Subcutaneous abdominal adipose tissue (tissue), 5 donors: ENCODE measurements around the gene ATP9B.

Experiments used
- H3K27ac ChIP-seq: one replicate; pipeline ENCODE4 v1.7.0; 2013; ENCODE audit warnings: low read depth, mild to moderate bottlenecking, inconsistent platforms, low read length, moderate library complexity
- H3K27me3 ChIP-seq, 5 donors: one replicate each; pipeline ENCODE4 v1.7.0; 2013; ENCODE audit warnings: low read length in 5 of 5, inconsistent platforms in 1 of 5; ENCODE audit not compliant: control insufficient read depth in 5 of 5, insufficient read depth in 4 of 5
- H3K36me3 ChIP-seq, 5 donors: one replicate each; pipeline ENCODE4 v1.7.0; 2013; ENCODE audit warnings: low read length in 5 of 5; ENCODE audit not compliant: control insufficient read depth in 5 of 5, insufficient read depth in 5 of 5
- H3K4me1 ChIP-seq, 5 donors: one replicate each; pipeline ENCODE4 v1.7.0; 2013; ENCODE audit warnings: low read length in 5 of 5, mild to moderate bottlenecking in 3 of 5, moderate library complexity in 1 of 5; ENCODE audit not compliant: control insufficient read depth in 5 of 5, insufficient read depth in 5 of 5
- H3K4me3 ChIP-seq, 5 donors: one replicate each; pipeline ENCODE4 v1.7.0; 2013; ENCODE audit warnings: low read length in 5 of 5, low read depth in 1 of 5
- H3K9ac ChIP-seq, 5 donors: one replicate each; pipeline ENCODE4 v1.7.0; 2013; ENCODE audit warnings: low read length in 5 of 5, mild to moderate bottlenecking in 4 of 5, moderate library complexity in 3 of 5
- H3K9me3 ChIP-seq, 5 donors: one replicate each; pipeline ENCODE4 v1.7.0; 2013; ENCODE audit warnings: low read length in 5 of 5; ENCODE audit not compliant: control insufficient read depth in 5 of 5
- donor health status: healthy.
- donor health status: healthy.
- donor health status: healthy.
- donor health status: healthy.
- donor health status: healthy.

The ATP9B gene

DNA sequence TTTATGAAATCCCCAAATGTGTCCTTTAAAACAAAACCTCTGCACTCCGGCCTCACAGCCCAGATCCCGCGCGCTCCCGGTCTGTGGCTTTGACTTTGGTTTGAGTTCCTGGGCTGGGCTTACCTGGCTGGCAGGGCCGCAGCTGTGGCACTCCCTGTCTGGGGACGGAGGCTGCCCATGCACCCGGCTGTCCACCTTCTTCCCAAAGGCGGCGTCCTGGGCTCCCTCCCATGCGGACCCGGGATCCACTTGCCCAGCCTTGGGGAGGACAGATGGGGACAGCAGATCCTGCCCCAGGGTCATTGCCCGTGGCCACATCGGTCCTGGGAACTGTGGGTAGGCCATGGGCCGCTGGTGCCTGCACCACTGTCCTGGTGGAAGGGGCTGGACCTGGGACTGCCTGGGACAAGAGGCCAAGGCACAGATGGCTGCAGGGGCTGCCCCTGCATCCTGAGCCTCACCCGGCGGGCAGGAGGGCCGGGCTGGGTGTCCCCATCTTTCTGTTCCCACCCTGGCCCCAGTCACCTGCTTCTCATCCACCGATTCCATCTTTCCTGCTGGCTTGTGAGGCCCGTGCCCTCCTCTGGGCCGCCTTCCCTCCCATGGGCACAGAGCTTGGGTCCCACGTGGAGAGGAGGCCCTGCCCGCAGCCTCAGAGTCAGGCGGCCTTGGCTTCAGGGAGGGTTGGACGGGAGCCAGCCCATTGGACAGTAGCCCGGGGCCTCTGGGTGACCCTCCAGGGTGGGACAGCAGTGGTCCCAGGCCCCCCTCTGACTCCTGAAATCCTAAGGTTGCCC lies 354.2 kb downstream of the ATP9B start:
- H3K9ac ChIP-seq = peak overlapping the region in 1 of 5 donors; percentile 39
- no peaks in the 10 kb centered on the region for H3K9me3 ChIP-seq
- H3K36me3 ChIP-seq = peaks cover 0 to 31% (median 26%) of the 10 kb centered on the region in 5 donors
- H3K27ac ChIP-seq = no peak overlapping the region
- no peaks in the 10 kb centered on the region for H3K27me3 ChIP-seq
- H3K4me1 ChIP-seq = peaks cover 5 to 38% (median 30%) of the 10 kb centered on the region in 5 donors
- no peak overlapping the region for H3K4me3 ChIP-seq

DNA sequence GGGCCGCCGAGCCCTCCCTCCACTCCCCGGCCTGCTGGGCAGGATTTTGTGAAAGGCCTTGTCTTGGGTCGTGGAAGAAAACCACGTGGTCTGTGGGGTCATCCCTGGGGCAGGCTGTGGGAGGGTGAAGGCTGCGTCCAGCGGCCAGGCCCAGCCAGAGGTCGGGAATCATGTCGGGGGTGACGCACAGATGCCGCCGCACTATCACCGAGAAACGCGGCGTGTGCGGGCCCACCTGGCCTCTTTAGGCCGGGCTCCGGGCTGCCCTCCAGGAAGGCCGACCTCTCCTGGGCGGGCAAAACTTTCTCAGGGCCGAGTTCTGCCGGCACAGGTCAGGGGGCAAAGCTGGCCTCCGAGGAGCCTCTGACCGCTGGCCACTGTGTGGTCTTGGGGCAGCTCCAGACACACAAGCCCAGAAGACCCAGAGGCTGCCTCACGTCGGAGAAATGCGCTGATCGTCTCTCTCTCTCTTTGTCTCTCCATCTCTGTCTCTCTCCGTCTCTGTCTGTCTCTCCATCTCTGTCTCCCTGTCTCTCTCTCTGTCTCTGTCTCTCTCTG lies 354.9 kb downstream of the ATP9B start:
- Histone ChIP-seq H3K4me1 (peaks cover 5 to 38% (median 30%) of the 10 kb centered on the region in 5 donors), H3K27me3 (no peaks in the 10 kb centered on the region), H3K27ac (no peak overlapping the region)

DNA sequence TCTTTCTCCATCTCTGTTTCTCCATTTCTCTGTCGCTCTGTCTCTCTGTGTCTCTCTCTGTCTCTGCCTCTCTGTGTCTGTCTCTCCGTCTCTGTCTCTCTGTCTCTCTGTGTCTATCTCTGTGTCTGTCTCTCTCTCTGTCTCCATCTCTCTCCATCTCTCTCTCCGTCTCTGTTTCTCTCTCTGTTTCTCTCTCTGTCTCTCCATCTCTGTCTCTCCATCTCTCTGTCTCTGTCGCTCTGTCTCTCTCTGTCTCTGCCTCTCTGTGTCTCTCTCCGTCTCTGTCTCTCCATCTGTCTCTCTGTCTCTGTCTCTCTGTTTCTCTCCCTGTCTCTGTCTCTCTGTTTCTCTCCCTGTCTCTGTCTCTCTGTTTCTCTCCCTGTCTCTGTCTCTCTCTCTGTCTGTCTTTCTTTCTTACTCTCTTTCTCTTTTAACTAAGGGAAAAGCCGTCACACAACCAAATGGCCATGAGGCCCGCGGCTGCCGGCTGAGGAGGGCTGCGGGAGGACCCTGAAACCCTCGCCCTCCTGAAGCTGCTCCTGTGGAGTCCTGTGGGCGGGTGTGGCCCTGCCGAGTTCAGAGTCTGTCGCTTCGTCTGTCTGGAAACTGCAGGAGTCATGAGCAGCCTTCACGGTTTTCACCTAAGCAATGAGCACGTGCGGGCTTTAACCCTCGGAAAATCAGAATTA lies 355.8 kb downstream of the ATP9B start:
- H3K27me3 ChIP-seq = no peaks in the 10 kb centered on the region
- H3K4me3 ChIP-seq = no peak overlapping the region
- peaks cover 0 to 27% (median 26%) of the 10 kb centered on the region in 5 donors for H3K36me3 ChIP-seq
- no peak overlapping the region for H3K9ac ChIP-seq
- H3K4me1 ChIP-seq = peaks cover 5 to 35% (median 30%) of the 10 kb centered on the region in 5 donors
- H3K27ac ChIP-seq = no peak overlapping the region
- no peaks in the 10 kb centered on the region for H3K9me3 ChIP-seq

More for the DNA sequence above, 354.9 kb downstream of the ATP9B start:
- H3K36me3 ChIP-seq = peaks cover 0 to 28% (median 24%) of the 10 kb centered on the region in 5 donors
- peak overlapping the region in 1 of 5 donors; percentile 6 for H3K4me3 ChIP-seq
- peak overlapping the region in 2 of 5 donors; percentile 39 to 61 for H3K9ac ChIP-seq
- no peaks in the 10 kb centered on the region for H3K9me3 ChIP-seq

DNA sequence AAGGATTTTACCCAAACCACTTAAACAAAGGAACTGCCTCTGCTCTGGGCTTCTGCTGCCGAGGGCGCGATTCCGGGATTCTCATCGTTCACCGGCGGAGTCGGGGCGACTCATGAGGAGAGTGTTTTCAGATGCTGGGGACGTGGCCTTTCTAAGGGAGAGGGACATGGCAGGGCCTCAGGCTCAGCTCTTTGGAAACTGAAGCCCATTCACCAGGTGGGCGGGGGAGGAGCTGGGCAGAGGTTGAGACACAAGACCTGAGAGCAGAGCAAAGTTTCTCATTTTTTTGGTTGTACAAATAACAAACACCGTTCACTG lies 356.3 kb downstream of the ATP9B start:
- H3K9me3 ChIP-seq = no peaks in the 10 kb centered on the region
- no peak overlapping the region for H3K9ac ChIP-seq
- no peak overlapping the region for H3K4me3 ChIP-seq
- no peak overlapping the region for H3K27ac ChIP-seq
- peaks cover 5 to 32% (median 30%) of the 10 kb centered on the region in 5 donors for H3K4me1 ChIP-seq
- no peaks in the 10 kb centered on the region for H3K27me3 ChIP-seq
- H3K36me3 ChIP-seq = peaks cover 0 to 23% (median 21%) of the 10 kb centered on the region in 5 donors

DNA sequence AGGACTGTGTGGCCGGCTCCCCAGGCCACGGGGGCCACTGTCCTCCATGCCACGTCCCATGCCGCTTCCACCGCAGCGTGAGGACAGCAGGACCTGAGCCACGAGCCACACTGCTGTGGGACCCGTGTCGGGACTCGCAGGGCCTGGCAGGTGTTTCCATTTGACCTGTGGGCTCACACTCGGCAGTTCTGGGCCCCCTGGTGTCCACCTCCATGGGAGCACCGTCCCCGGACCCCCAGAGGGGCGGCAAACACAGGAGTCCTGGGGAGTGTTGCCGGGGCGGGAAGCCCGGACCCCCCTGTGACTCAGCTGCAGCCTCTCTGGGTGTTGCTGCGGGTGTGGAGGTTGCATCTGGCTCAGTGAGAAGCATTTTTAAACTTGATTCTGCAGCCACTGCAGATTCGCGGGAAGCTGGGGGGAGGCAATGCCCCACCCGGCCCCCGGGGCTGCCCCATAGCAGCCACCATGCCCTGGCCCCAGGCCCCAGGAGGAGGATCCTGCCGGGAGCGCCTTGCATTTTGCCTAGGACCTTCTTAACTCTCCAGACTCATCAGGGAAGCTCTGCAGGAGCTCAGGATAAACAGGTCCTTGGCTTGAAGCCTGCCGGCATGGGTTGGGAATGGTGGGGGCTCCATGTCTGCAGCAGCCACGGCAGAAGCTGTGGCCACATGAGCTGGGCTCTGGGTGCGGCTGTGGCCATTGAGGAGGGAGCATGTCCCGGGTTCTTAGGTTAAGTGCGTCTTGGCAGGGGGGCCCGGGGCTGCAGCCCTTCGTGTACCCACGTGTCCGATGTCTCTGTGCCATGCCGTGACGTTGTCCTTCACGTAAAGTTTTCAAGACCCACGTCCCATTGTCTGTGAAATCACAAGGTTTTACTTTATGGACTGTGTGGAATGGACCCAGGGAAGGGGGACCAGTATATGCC lies 357.4 kb downstream of the ATP9B start:
- H3K9ac ChIP-seq = no peak overlapping the region
- H3K9me3 ChIP-seq = no peaks in the 10 kb centered on the region
- peaks cover 0 to 12% (median 10%) of the 10 kb centered on the region in 5 donors for H3K36me3 ChIP-seq
- no peak overlapping the region for H3K27ac ChIP-seq
- no peaks in the 10 kb centered on the region for H3K27me3 ChIP-seq
- no peak overlapping the region for H3K4me3 ChIP-seq
- H3K4me1 ChIP-seq = peaks cover 4 to 28% (median 20%) of the 10 kb centered on the region in 5 donors

DNA sequence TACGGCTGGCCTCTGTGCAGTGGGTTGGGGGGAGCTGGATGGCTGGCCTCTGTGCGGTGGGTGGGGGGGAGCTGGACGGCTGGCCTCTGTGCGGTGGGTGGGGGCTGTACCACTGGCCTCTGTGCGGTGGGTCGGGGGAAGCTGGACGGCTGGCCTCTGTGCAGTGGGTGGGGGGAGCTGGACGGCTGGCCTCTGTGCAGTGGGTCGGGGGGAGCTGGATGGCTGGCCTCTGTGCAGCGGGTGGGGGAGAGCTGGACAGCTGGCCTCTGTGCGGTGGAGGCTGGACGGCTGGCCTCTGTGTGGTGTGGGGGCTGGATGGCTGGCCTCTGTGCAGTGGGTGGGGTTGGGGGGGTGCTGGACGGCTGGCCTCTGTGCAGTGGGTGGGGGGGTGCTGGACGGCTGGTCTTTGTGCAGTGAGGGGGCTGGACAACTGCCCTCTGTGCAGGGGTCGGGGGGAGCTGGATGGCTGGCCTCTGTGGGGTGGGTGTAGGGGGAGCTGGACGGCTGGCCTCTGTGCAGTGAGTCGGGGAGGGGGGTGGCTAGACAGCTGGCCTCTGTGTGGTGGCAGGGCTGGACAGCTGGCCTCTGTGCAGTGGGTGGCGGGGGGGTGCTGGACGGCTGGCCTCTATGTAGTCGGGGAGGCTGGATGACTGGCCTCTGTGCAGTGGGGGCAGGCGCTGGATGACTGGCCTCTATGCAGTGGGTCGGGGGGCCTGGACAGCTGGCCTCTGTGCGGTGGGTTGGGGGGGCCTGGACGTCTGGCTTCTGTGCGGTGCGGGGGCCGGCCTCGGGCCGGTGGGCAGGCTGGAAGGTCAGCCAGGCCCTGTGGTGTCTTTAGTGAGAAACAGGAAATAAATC lies 358.4 kb downstream of the ATP9B start:
- no peak overlapping the region for H3K27ac ChIP-seq
- no peak overlapping the region for H3K9ac ChIP-seq
- H3K4me3 ChIP-seq = no peak overlapping the region
- no peaks in the 10 kb centered on the region for H3K9me3 ChIP-seq
- peaks cover 0 to 9% (median 8%) of the 10 kb centered on the region in 5 donors for H3K36me3 ChIP-seq
- peaks cover under 1 to 18% (median 17%) of the 10 kb centered on the region in 5 donors for H3K4me1 ChIP-seq
- H3K27me3 ChIP-seq = no peaks in the 10 kb centered on the region
